RPMI7951 (cell line): ENCODE results near the gene HSP90B1. TPM values are rescaled to one million over a fixed set of nuclear protein-coding genes. Genes with fewer than 3 reads are reported as not detected.

ENCODE experiments used
- DNase-seq: peaks from one replicate; pipeline ENCODE4 v3.0.0-alpha.2; 2012; ENCODE audit warnings: low read depth
- total RNA-seq: library from RNA; depleted of rRNA; stranded (reverse); fragments of >200 nt; shearing (Covaris generic); gene quantifications from 2 replicates; pipeline ENCODE4 v1.2.3, GENCODE V29; 2014; rRNA removed

Gene HSP90B1
- total RNA-seq, 1 experiment from 2014 or later = 713 TPM

DNA sequence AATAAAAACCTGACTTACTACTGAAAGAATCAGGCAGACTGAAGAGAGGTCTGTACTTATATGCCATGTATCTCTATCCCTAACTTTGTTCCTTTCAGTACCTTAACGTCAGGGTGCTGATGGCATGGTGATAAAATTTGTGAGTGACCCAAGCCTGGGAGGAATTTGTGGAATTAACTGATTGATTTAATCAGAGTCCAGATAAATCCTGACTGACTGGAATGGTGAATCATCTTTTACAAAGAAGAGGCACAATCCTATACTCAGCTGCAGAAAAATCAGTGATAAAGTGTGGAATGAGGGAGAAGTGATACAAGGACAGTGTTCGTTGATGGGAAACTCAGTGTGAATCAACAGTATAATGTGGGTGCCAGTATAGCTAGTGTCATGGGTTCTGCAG lies 39.2 kb downstream of the HSP90B1 start:
- no peak for DNase-seq

DNA sequence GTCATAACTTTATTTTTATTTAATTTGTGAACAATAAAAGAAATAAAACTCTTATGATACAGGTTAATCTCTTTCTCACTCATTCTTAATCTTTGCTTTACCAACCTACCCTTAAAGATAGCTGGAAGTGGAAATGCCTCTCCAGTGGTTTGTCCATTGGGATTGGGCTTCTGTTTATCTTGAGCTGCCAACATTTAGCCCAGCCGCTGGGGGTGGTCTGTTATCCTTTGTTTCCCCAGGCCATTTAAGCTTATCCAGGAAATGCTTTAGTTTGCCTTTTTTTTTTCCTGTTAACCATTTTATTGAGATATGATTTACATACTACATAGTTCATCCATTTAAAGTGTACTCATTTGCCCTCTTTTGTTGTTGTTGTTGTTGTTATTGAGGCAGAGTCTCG lies 43.7 kb downstream of the HSP90B1 start:
- no peak for DNase-seq

GRCh38 chr12:103975368-103975767 lies 45.2 kb downstream of the HSP90B1 start:
- DNase-seq = no peak

- DNase-seq = no peak
Observed at GRCh38 chr12:103978384-103978982, 48.3 kb downstream of the HSP90B1 start.

- no peak for DNase-seq
Observed at GRCh38 chr12:103986829-103987228, 56.6 kb downstream of the HSP90B1 start.

GRCh38 chr12:103994235-103994634 lies 64.0 kb downstream of the HSP90B1 start:
- DNase-seq = no peak

- no peak for DNase-seq
Observed at GRCh38 chr12:103996595-103996994, 66.4 kb downstream of the HSP90B1 start.

- DNase-seq = no peak
Observed at GRCh38 chr12:103997286-103997900, 67.2 kb downstream of the HSP90B1 start.

Other genes starting within 250 kb of the HSP90B1 start
- gene NT5DC3, start 89.2 kb upstream of the HSP90B1 start, total RNA-seq = 2.5 and 4.1 TPM in 2 replicates
- gene TDG, start 35.5 kb downstream of the HSP90B1 start, total RNA-seq = 20.2 and 21.9 TPM in 2 replicates
- gene GLT8D2, start 119.8 kb downstream of the HSP90B1 start, total RNA-seq = 10.4 and 14.8 TPM in 2 replicates
- gene HCFC2, start 134.1 kb downstream of the HSP90B1 start, total RNA-seq = 10.7 and 17.3 TPM in 2 replicates
- 15.5 and 21.6 TPM in 2 replicates for gene NFYB, start 207.8 kb downstream of the HSP90B1 start, total RNA-seq